Raji (cell line): ENCODE results near the gene PLPP3.

Experiments
- POLR2A ChIP-seq: IDR thresholded peaks from 2 replicates; pipeline ENCODE4 v1.6.1; 2011; ENCODE audit warnings: low read depth, low read length, control low read depth; ENCODE audit not compliant: insufficient read depth

PLPP3 gene

GRCh38 chr1:56541408-56541807 lies 38.0 kb downstream of the PLPP3 start:
- TF ChIP-seq POLR2A, result no peak

DNA sequence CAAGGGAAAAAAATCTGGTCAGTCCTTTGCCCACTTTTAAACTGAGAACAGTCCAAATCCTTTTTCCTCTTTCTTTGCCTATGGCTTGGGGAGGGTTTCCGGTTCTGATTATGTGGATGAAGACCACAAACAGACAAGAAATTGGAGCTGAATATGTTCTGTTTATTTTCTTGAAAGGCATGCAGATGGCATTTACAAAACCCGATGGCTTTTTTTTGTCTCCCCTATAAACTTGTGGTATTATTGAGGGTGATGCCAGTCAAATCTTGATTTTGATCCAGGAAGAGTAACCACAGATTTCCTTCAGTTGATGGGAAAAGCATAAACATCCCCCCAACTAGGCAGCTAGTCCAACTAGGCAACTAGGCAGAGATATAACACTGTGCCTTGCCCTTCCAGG lies 38.9 kb downstream of the PLPP3 start:
- TF ChIP-seq POLR2A, result no peak

GRCh38 chr1:56539520-56539931 lies 39.8 kb downstream of the PLPP3 start:
- TF ChIP-seq POLR2A, result no peak

DNA sequence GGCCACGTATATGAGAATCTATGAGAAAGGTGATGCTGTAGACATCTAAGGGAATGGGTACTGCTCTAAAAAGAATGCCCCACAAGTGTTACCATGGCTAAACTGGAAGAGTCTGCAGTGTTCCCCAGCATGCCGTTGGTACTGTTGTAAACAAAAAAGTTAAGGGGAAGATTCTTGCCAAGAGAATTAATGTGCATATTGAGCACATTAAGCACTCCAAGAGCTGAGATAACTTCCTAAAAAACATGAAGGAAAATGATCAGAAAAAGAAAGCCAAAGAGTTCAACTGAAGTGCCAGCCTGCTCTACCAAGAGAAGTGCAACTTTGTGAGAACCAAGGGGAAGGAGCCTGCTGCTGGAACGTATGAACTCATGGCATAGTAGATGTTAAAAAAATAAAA lies 40.8 kb downstream of the PLPP3 start:
- TF ChIP-seq POLR2A, result no peak

DNA sequence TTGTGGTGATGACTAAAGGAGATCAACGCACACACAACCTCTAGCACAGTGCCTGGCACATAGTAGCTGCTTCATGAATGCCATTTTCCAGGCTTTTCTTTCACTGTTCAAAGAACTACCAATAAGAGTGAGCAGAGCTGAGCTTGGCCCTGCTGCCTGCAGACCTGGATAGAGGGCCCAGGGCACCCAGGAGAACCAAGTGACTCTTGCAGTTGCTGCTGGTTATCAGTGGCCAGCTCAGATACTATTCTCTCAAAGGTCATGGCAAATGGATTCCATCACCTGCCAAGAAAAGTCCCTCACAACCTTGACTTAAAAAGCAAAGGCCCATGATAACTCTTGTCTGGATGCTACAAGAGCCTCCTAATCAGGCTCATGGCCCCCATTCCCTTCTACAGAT lies 41.7 kb downstream of the PLPP3 start:
- no peak for TF ChIP-seq POLR2A

DNA sequence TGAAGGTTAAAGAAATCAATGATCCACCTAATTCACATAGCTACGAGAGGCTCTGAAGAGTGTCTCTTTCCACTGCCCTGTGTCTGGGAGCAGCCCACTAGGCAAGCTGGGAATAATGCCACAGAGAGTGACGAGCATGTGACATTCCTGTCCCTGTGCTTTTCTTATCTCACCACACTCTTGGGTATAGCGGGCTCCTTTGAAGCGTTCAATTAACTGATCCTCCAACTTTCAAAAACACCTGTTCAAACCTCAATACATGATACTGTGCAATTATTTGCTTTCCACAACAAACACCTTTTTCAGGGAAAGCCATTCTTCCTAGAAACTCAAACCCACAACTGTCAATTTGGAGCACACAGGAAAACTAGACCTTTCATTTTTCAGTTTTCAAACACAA lies 43.4 kb downstream of the PLPP3 start:
- no peak for TF ChIP-seq POLR2A

- TF ChIP-seq POLR2A, result no peak
These were observed 44.0 kb downstream of the PLPP3 start for GRCh38 chr1:56535362-56535761.

DNA sequence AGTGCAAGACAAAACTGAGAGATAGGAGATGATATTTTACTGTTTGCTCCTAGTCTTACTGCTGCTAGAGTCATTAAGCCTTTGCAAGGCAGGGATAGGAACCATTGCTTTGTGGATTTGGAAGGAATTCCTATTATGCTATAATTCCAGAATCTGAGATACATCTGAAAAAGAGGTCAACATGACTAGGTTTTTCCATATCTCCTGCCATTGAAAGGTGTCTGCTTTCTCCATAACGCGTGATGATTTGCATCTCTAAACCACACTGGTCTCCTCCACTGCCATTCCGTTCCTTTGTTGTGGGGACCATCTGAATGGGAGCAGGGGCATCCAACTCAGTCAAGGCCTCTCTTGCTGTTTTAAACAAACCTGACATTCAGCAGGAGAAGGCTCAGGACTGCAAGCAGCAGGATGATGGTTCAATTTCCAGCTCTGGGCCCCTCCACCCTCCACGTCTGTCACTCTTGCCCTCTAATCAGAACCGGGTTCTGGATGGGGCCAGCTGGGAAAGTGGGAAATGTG lies 45.2 kb downstream of the PLPP3 start:
- TF ChIP-seq POLR2A, result no peak

DNA sequence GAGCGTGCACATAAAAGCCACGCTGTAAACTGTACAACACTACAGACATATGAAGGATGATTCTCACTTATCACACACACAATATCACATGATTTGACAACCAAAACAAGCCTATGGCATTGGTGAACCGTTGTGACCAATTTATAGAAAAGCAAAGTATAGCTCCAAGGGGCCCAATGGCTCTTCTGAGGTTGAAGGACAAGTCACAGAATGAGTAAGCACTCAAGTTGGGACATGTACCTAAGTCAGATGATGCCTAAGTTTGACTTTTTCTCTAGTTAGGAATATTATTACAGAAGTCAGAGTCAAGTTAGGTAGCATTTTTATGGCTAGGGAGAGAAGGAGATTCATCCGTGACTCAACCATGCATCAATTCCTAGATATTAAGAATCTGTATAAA lies 45.7 kb downstream of the PLPP3 start:
- no peak for TF ChIP-seq POLR2A

DNA sequence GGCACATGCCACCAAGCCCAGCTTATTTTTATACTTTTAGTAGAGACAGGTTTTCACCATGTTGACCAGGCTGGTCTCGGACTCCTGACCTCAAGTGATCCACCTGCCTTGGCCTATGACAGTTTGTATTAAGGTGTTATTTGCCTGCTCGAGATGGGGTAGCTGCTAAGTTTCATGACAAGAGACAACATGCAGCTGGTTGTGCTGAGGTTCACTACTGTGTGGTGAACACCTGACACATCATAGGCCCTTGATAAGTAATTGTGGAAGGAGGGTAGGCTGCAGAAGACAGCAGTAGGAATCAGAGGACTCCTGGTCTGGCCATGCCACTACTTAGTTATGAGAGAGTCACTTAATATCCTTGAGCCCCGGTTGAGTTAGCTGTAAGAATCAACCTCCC lies 46.2 kb downstream of the PLPP3 start:
- TF ChIP-seq POLR2A, result no peak

DNA sequence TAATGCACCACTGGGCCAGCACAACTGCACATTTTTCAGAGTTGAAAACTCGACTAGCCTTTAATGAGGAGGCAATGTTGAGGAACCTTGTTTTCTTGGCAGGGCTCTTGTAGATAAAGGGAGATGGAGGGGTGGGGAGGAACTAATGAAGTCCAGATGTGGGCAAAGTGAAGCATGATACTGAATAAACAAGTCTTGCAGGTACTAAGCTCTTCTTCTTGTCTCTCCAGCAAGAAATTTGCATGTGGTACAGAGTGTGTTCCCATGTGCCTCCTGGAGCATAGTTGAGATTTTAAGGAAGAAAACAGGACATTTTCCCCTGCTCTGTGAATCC lies 47.0 kb downstream of the PLPP3 start:
- no peak for TF ChIP-seq POLR2A

GRCh38 chr1:56531624-56532349 lies 47.6 kb downstream of the PLPP3 start:
- no peak for TF ChIP-seq POLR2A

DNA sequence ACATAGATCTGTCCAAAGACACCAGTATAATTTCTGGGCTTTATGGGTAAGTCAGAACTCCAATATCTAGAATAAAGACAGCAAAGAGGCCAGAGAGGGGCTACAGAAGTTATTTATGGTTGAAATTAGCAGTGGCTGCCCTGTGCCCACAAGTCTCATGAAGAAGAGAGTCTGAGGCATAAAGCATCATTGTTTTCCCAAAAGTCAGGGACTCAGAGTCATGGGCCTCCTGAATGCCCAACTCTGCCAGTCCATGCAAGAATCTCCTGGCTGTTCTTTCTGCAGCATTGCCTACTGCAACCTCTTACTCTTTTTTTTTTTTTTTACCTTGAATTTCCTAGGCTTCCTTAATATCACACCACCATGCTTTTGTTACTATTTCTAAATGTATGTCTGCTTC lies 49.6 kb downstream of the PLPP3 start:
- TF ChIP-seq POLR2A, result no peak

DNA sequence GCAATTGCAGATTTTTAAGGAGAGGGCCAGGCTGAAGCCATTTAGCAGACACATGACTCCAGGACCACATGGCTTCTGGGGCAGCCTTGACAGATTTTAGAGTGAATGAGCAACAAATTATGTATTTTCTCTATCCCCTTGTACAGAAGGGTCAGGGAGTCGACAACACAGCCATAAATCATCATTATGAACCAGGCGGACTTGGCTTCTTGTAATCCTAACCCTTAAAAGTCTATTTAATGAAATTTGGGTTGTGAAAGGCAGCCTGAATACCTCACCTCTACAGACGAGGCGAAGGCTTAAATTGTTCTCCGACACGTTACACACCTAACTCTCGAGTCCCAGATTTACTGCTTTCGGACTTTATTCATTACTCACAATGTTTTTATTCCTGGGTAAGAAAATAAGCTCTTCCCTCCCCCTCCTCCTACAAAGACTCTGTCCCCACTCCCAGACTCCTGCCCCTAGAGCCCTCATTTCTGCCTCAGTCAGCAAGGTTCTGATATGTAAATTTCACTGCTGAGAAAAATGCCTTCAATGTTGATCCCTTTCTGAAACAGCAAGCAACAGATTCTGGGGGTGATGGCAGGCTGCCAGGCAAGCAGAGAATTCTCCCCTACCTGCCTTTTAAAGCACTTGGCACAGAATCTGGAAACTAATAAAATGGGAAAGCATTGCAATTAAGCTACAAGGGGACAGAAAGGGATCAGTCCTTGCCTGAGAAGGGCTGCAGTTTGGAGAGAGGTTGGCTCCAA lies 51.6 kb downstream of the PLPP3 start:
- TF ChIP-seq POLR2A, result no peak

DNA sequence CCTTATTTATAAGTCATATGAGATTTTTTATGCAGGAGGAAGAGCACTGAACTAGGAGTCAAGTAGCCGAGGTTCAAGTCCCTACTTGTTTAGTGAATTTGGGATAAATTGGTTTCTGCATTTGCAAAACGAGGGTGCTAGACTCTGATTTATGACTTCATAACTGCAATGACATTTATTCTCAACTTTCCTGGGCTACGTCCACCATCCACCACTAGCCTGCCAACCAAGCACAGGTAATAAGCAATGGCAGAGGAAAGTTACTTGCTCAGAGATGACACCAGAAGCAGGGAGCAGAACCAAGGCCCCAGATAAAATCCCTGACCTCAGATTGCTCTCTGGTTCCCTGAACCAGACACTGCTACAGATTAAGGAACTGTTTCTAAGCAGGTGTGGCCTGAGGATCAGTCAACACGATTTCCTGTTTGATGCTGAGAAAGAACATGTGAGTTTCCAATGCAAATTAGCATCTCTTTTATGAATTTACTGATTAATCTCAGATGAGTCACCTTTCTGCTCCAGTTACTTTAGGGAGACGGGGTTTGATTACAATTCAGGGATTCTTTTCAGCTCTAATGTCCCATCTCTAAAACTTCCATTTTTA lies 52.7 kb downstream of the PLPP3 start:
- peak; percentile 35; the same call in 1 of the 2 replicates for TF ChIP-seq POLR2A

DNA sequence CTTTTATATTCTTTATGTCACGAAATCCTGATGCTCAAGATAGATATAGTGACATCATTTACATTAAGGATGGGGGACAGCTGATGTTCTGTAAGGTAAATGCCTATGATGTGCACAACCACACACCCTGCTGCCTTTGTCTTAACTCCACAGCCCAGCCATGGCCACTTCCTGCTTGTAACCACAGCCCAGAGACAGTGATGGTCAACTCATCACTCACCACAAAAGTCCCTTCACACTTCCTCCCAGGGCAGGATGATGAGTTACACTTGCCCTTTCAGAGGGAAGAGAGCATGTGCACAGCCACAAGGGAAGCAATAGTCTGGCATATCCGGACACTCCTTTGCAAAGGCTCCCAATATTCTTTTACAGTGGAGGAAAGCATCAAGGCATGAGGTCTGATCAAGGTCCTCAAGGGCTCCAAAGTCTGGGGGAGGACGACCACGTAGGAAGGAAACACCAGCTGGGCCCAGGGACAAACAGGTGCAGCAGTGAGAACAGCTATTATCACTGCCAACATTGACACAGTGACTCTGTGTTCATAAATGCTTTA lies 53.8 kb downstream of the PLPP3 start:
- no peak for TF ChIP-seq POLR2A
